GM18870 (cell line): ENCODE data around the gene RMDN2.
"Not testable (repeated sequence)": the region's sequence is repeated elsewhere in the genome, so short reads cannot be mapped to it uniquely, and the experiment has no call there.

Experiments
- ATAC-seq: cut with Tn5 transposase; IDR thresholded peaks from one replicate; pipeline ENCODE4 v1.9.1; 2021; ENCODE audit warnings: moderate library complexity; ENCODE audit not compliant: unreplicated experiment

The RMDN2 gene

GRCh38 chr2:37930392-37930791 lies 5.3 kb downstream of the RMDN2 start:
- not testable (repeated sequence) for ATAC-seq

GRCh38 chr2:37932873-37933272 lies 7.8 kb downstream of the RMDN2 start:
- not testable (repeated sequence) for ATAC-seq

- ATAC-seq, result peak; percentile 92
Measured at GRCh38 chr2:37934591-37935513, 9.8 kb downstream of the RMDN2 start.

DNA sequence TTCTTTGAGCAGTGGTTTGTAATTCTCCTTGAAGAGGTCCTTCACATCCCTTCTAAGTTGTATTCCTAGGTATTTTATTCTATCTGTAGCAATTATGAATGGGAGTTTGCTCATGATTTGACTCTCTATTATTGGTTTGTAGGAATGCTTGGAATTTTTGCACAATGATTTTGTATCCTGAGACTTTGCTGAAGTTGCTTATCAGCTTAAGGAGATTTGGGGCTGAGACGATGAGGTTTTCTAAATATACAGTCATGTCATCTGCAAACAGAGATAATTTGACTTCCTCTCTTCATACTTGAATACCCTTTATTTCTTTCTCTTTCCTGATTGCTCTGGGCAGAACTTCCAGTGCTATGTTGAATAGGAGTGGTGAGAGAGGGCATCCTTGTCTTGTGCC lies 12.5 kb downstream of the RMDN2 start:
- not testable (repeated sequence) for ATAC-seq

DNA sequence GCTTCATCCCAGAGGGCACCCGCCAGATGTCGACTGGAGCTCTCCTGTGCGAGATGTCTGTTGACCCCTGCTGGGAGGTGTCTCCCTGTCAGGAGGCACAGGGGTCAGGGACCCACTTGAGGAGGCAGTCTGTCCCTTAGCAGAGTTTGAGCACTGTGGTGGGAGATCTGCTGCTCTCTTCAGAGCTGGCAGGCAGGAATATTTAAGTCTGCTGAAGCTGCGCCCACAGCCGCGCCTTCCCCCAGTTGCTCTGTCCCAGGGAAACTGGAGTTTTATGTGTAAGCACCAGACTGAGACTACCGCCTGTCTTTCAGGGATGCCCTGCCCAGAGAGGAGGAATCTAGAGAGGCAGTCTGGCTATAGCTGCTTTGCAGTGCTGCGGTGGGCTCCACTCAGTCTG lies 16.2 kb downstream of the RMDN2 start:
- not testable (repeated sequence) for ATAC-seq

GRCh38 chr2:37944268-37944667 lies 19.2 kb downstream of the RMDN2 start:
- ATAC-seq, result no peak

DNA sequence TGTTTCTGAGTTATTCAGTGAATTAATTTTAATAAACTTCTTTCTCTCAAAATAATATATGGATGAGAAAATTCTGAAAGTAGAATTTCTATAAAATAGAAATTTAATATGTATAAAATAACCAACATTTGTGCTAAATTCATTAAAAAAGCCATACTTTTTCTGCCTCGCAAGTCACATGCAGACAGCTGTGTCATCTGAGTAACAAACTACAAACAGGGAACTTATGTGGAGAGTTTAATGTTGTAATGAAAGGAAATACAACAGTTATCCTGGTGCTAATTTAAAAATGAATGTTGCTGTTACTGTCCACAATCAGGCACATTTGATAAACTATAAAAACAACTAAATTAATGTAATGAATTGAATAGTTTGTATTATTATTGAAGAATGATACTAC lies 22.2 kb downstream of the RMDN2 start:
- ATAC-seq, result no peak

GRCh38 chr2:37962018-37962739 lies 37.1 kb downstream of the RMDN2 start:
- not testable (repeated sequence) for ATAC-seq

DNA sequence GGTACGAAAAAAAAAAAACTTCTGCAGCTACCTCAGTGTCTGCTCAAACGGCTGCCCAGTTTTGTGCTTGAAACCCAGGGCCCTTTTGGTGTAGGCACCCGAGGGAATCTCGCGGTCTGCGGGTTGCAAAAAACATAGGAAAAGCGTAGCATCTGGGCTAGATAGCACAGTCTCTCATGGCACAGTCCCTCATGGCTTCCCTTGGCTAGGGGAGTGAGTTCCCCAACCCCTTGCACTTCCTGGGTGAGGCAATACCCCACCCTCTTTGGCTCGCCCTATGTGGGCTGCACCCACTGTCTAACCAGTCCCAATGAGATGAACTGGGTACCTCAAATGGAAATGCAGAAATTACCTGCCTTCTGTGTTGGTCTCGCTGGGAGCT lies 37.6 kb downstream of the RMDN2 start:
- ATAC-seq, result not testable (repeated sequence)

GRCh38 chr2:37963901-37964300 lies 38.8 kb downstream of the RMDN2 start:
- not testable (repeated sequence) for ATAC-seq

- no peak for ATAC-seq
Measured at GRCh38 chr2:37966326-37966725, 41.2 kb downstream of the RMDN2 start.

DNA sequence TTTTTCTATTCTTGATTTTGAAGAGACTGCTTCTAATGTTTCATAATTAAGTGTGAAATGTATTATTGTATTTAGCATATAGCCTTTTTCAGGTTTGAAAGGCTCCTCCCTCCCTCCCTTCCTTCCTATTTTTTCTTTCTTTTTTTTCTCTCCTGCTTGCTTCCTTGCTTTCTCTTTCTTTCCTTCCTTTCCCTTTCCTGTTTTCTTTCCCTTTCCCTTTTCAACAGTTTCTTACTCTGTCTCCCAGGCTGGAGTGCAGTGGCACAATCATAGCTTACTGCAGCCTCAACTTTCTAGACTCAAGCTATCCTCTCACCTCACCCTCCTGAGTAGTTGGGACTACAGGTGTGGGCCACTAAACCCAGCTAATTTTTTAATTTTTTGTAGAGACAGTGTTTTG lies 44.6 kb downstream of the RMDN2 start:
- no peak for ATAC-seq

- ATAC-seq, result no peak
Measured at GRCh38 chr2:37971971-37972370, 46.9 kb downstream of the RMDN2 start.

GRCh38 chr2:37973615-37974353 lies 48.7 kb downstream of the RMDN2 start:
- ATAC-seq, result no peak

DNA sequence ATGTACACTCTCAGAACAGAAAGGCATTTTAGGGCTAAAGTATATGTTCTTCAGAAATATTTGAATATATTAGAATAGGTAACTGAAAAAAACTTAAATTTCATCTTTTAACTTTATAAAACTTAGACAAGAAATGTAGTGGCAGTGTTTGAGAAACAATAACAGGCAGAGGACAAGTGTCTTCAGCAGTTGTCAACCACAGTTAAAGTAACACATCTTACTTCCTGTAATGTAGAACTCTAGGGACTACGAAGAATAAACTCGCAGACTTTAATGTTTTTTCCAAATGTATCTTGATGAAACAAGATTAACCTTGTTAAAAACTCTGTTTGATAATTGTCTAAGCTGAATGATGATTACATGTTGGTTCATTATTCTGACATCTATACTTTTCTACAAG lies 50.7 kb downstream of the RMDN2 start:
- no peak for ATAC-seq

DNA sequence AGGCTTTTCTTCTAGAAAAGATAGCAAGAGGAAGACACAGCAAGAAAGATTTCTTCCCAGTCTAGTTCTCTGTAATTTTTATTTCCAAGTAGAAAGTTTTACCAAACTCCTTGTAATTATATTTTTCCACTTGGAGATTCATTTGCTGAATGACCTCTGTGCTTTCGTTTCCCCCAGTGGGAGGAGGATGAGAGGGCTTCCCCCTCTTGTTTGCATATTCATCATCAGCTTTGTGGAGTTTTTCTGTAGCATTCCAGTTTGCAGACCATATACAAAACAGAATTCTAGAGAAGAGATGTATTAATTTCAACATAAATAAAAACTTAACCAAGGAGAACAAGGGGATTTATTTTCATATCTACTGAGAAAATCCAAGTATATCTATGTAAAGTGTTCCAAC lies 51.3 kb downstream of the RMDN2 start:
- no peak for ATAC-seq

DNA sequence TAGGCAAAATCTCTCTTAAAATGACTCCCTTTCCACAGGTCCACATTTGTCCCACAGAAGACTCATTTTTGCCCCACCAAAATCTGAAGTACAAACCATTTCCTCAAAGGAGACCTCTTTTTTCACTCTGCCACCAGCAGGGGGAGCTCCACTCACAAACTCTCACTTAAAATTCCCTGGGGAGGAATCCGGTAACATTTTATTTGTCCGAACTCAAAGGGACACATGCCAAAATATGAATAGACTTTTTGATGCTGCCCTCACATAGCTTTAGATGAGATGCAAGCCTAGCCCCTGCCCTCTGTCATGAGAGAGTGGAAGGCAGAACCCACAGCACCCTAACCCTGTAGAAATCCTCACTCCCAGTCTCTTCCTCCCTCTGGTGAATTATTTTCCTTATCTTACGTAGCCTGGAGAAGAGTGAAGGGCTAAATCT lies 57.1 kb downstream of the RMDN2 start:
- ATAC-seq, result no peak

DNA sequence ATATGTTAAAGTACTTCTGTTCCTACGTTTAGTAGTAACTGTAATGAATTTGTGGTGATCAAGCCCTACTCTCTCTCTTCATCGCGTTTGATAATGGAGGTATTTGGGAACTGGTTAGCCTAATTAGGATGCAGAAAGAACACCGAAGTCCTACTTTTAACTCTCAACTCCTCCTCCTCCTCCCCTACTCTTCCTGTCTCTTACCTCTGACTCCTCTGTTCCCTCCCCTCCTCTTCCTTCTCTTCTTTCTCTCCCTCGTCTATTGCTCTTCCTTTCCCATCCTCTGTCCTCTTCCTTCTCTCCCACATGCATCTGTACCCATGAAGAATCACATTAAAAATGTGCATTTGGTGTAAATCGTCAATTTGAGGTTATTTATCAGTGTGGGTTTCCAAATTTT lies 57.8 kb downstream of the RMDN2 start:
- no peak for ATAC-seq

- ATAC-seq, result no peak
Measured at GRCh38 chr2:37983719-37984118, 58.6 kb downstream of the RMDN2 start.

- ATAC-seq, result no peak
Measured at GRCh38 chr2:37984176-37984575, 59.1 kb downstream of the RMDN2 start.

- ATAC-seq, result no peak
Measured at GRCh38 chr2:37984589-37984988, 59.5 kb downstream of the RMDN2 start.
